SK-N-SH (cell line): ENCODE data around the gene WDR45. TPM values are rescaled to one million over a fixed set of nuclear protein-coding genes. Genes with fewer than 3 reads are reported as not detected.

Source experiments
- CTCF ChIA-PET: fragments of 300-600, 350-600 bp; formaldehyde crosslinking; extraction: SDS; loops from one replicate; lab custom pipeline; 2021; lab: Yijun Ruan, JAX
- POLR2A ChIA-PET: fragments of 350-600 bp; sonication (Branson Sonifier 250); formaldehyde crosslinking; extraction: SDS; loops from one replicate; lab custom pipeline; 2020; ENCODE audit warnings: antibody characterized with exemption, inconsistent platforms; lab: Yijun Ruan, JAX
- DNase-seq: peaks from one replicate; pipeline ENCODE4 v3.0.0; 2012
- H2AFZ ChIP-seq: fragments of 200-600 bp; sonication (generic); 2 replicates; pipeline ENCODE4 v1.8.1; 2016; ENCODE audit warnings: antibody characterized with exemption, mild to moderate bottlenecking, low read depth
- H3F3A ChIP-seq: fragments of 200-600 bp; sonication (generic); replicated peaks from 2 replicates; pipeline ENCODE3; 2016; ENCODE audit warnings: antibody characterized with exemption, mild to moderate bottlenecking; ENCODE audit not compliant: insufficient read depth
- H3K27ac ChIP-seq, 2 experiments: fragments of 200-500 bp in 1 of 2; fragments of 200-600 bp in 1 of 2; sonication (Bioruptor generic) in 1 of 2; sonication (generic), shearing (Covaris generic) in 1 of 2; 2 replicates each; pipeline versions ENCODE4 v1.5.1 to v1.6.1; 2014 to 2016; ENCODE audit warnings: low read depth in 2 of 2, inconsistent platforms in 1 of 2, low read length in 1 of 2, mild to moderate bottlenecking in 1 of 2, mixed read lengths in 1 of 2
- H3K27me3 ChIP-seq: fragments of 200-600 bp; sonication (generic), shearing (Covaris generic); 2 replicates; pipeline ENCODE4 v1.6.1; 2016; ENCODE audit warnings: mixed run types; ENCODE audit not compliant: insufficient read depth
- H3K36me3 ChIP-seq, 2 experiments: fragments of 200-500 bp in 1 of 2; fragments of 200-600 bp in 1 of 2; sonication (Bioruptor generic) in 1 of 2; sonication (generic) in 1 of 2; replicated peaks in 1 of 2; 2 replicates each; pipeline versions ENCODE3 to v1.5.1; 2014 to 2016; ENCODE audit warnings: low read length in 1 of 2, mild to moderate bottlenecking in 1 of 2; ENCODE audit not compliant: insufficient read depth in 2 of 2, control insufficient read depth in 1 of 2
- H3K4me1 ChIP-seq, 2 experiments: fragments of 200-500 bp in 1 of 2; fragments of 200-600 bp in 1 of 2; sonication (Bioruptor generic) in 1 of 2; sonication (generic), shearing (Covaris generic) in 1 of 2; 2 replicates each; pipeline versions ENCODE4 v1.5.1 to v1.6.1; 2014 to 2016; ENCODE audit warnings: low read depth in 1 of 2, low read length in 1 of 2, mixed run types in 1 of 2; ENCODE audit not compliant: insufficient read depth in 2 of 2, control insufficient read depth in 1 of 2
- H3K4me2 ChIP-seq: fragments of 200-600 bp; sonication (generic), shearing (Covaris generic); 2 replicates; pipeline ENCODE4 v1.6.1; 2017; ENCODE audit warnings: mixed run types
- H3K4me3 ChIP-seq, 2 experiments: fragments of 200-500 bp in 1 of 2; fragments of 200-600 bp in 1 of 2; sonication (Bioruptor generic) in 1 of 2; sonication (generic), shearing (Covaris generic) in 1 of 2; 2 replicates each; pipeline versions ENCODE4 v1.5.1 to v1.8.1; 2014 to 2016; ENCODE audit warnings: low read depth in 2 of 2, inconsistent platforms in 1 of 2, low read length in 1 of 2, mild to moderate bottlenecking in 1 of 2, mixed read lengths in 1 of 2, moderate library complexity in 1 of 2
- H3K79me2 ChIP-seq: fragments of 200-600 bp; sonication (generic); 2 replicates; pipeline ENCODE4 v1.8.1; 2017; ENCODE audit warnings: mild to moderate bottlenecking; ENCODE audit not compliant: insufficient read depth
- H3K9ac ChIP-seq: fragments of 200-600 bp; sonication (generic); 2 replicates; pipeline ENCODE4 v1.6.1; 2017; ENCODE audit warnings: mixed run types
- H3K9me2 ChIP-seq: fragments of 200-600 bp; sonication (generic); 2 replicates; pipeline ENCODE4 v1.6.1; 2017; ENCODE audit warnings: mixed run types
- H3K9me3 ChIP-seq: fragments of 200-600 bp; sonication (generic); 2 replicates; pipeline ENCODE4 v1.6.1; 2017; ENCODE audit warnings: mixed run types, mild to moderate bottlenecking, moderate library complexity
- H4K20me1 ChIP-seq: fragments of 200-600 bp; sonication (generic); 2 replicates; pipeline ENCODE4 v1.6.1; 2017; ENCODE audit warnings: mild to moderate bottlenecking, mixed run types; ENCODE audit not compliant: insufficient read depth
- CHD2 ChIP-seq: fragments of 150-350 bp; IDR thresholded peaks from 2 replicates; pipeline ENCODE4 v1.6.1; 2018; ENCODE audit warnings: low read length; ENCODE audit not compliant: partially characterized antibody
- CTCF ChIP-seq: fragments of 200-600 bp; sonication (generic); IDR thresholded peaks from 2 replicates; pipeline ENCODE4 v1.6.1; 2017; ENCODE audit warnings: antibody characterized with exemption, mild to moderate bottlenecking, moderate library complexity
- ELF1 ChIP-seq: IDR thresholded peaks from 2 replicates; pipeline ENCODE4 v1.4.0; 2012
- EZH2phosphoT487 ChIP-seq: fragments of 200-600 bp; sonication (generic); IDR thresholded peaks from 2 replicates; pipeline ENCODE4 v1.6.1; 2017; ENCODE audit warnings: low read depth, mixed run types, mild to moderate bottlenecking, antibody characterized with exemption, moderate library complexity, borderline replicate concordance
- FOXM1 ChIP-seq: IDR thresholded peaks from 2 replicates; pipeline ENCODE4 v1.4.0; 2012; ENCODE audit warnings: low read depth, mild to moderate bottlenecking
- GABPA ChIP-seq: IDR thresholded peaks from 2 replicates; pipeline ENCODE4 v1.4.0; 2012; ENCODE audit warnings: low read depth, mild to moderate bottlenecking
- MAX ChIP-seq: IDR thresholded peaks from 2 replicates; pipeline ENCODE4 v1.4.0; 2012; ENCODE audit warnings: low read depth
- MEF2A ChIP-seq: IDR thresholded peaks from 2 replicates; pipeline ENCODE4 v1.4.0; 2012; ENCODE audit warnings: low read depth, borderline replicate concordance
- MXI1 ChIP-seq: IDR thresholded peaks from 2 replicates; pipeline ENCODE4 v1.6.1; 2012; ENCODE audit warnings: mild to moderate bottlenecking, low read depth, low read length, improper control_type of control experiment
- NRF1 ChIP-seq: IDR thresholded peaks from 2 replicates; pipeline ENCODE4 v1.6.1; 2012; ENCODE audit warnings: low read depth, mild to moderate bottlenecking, low read length
- PBX3 ChIP-seq: IDR thresholded peaks from 2 replicates; pipeline ENCODE4; 2012
- POLR2AphosphoS5 ChIP-seq: IDR thresholded peaks from 2 replicates; pipeline ENCODE4 v1.6.1; 2012; ENCODE audit warnings: low read depth, low read length
- RFX5 ChIP-seq: IDR thresholded peaks from 2 replicates; pipeline ENCODE4 v1.6.1; 2012; ENCODE audit warnings: mild to moderate bottlenecking, improper control_type of control experiment, low read length
- RXRA ChIP-seq: IDR thresholded peaks from 2 replicates; pipeline ENCODE4 v1.4.0; 2012; ENCODE audit warnings: low read depth, mild to moderate bottlenecking, borderline replicate concordance
- SIN3A ChIP-seq: IDR thresholded peaks from 2 replicates; pipeline ENCODE4 v1.6.1; 2012; ENCODE audit warnings: low read depth, mild to moderate bottlenecking, low read length, moderate library complexity, borderline replicate concordance
- TAF1 ChIP-seq: IDR thresholded peaks from 2 replicates; pipeline ENCODE4 v1.6.1; 2012; ENCODE audit warnings: low read depth, mild to moderate bottlenecking, low read length, moderate library complexity, borderline replicate concordance
- TEAD4 ChIP-seq: IDR thresholded peaks from 2 replicates; pipeline ENCODE4 v1.4.0; 2012; ENCODE audit warnings: mild to moderate bottlenecking, borderline replicate concordance; ENCODE audit not compliant: insufficient read depth
- USF2 ChIP-seq: fragments of 150-350 bp; IDR thresholded peaks from 2 replicates; pipeline ENCODE4 v1.6.1; 2017; ENCODE audit warnings: antibody characterized with exemption, low read length, low read depth, borderline replicate concordance
- YY1 ChIP-seq: IDR thresholded peaks from 2 replicates; pipeline ENCODE4 v1.4.0; 2012; ENCODE audit warnings: low read depth, mild to moderate bottlenecking
- ZBTB33 ChIP-seq: IDR thresholded peaks from 2 replicates; pipeline ENCODE4 v1.4.0; 2012; ENCODE audit warnings: low read depth, borderline replicate concordance
- WGBS: methylation state at CpG from one replicate; pipeline ENCODE4 v1.1.6; 2017; ENCODE audit warnings: low lambda C conversion rate; 5-methylcytosine and 5-hydroxymethylcytosine counted together
- polyA plus RNA-seq, 3 experiments: library from polyadenylated mRNA; depleted of rRNA; stranded (reverse); fragments of >200 nt; gene quantifications; 2 replicates each; pipeline ENCODE4 v1.2.3, GENCODE V29; 2012

Gene WDR45
- polyA plus RNA-seq, 1 of the 3 experiments (the other 2 are of a cell fraction) = 108 TPM

GRCh38 chrX:49058794-49059193, 20.9 kb downstream of the WDR45 start, which contains the start of gene CCDC120:
Gene CCDC120 (plus strand): TSS chrX:49058999. CDS start chrX:49062042, 3,043 bp downstream.
- Histone ChIP-seq H3K9ac (no peak within 1 kb of the TSS), H3F3A (no peaks in the 10 kb centered on the region), H3K27me3 (peaks cover 3% of the 10 kb centered on the region; the same call in 1 of the 2 replicates), H3K9me3 (no peaks in the 10 kb centered on the region), H3K4me1 (peaks cover 0 to 8% of the 10 kb centered on the region in 2 experiments; a peak in 1 of 4 replicates), H4K20me1 (no peaks in the 10 kb centered on the region), H3K79me2 (no peaks in the 10 kb centered on the region), H3K4me2 (no peak within 1 kb of the TSS), H2AFZ (no peak within 1 kb of the TSS), H3K27ac (no peak within 1 kb of the TSS), H3K9me2 (no peaks in the 10 kb centered on the region), H3K4me3 (no peak within 1 kb of the TSS), H3K36me3 (no peaks in the 10 kb centered on the region)
- ChIA-PET POLR2A (no interaction called here), CTCF (interaction anchor here (1.6 kb wide), 1 partner anchor 15 kb away, joined by 3 read pairs; no protein-coding TSS in a partner anchor)
- DNase-seq = no peak
- 50% methylated on average over 1 of the region's 5 CpGs for whole genome bisulfite sequencing
- TF ChIP-seq SIN3A (no peak), CTCF (no peak), EZH2phosphoT487 (no peak), USF2 (no peak), RFX5 (no peak), ELF1 (no peak), RXRA (no peak), ZBTB33 (no peak), GABPA (no peak), POLR2AphosphoS5 (no peak), MEF2A (no peak), MXI1 (no peak), YY1 (no peak), NRF1 (no peak), FOXM1 (no peak), PBX3 (no peak), TAF1 (no peak), CHD2 (no peak), TEAD4 (no peak), MAX (no peak)
